K562 (cell line): ENCODE results near the gene SLC27A4. TPM values are rescaled to one million over a fixed set of nuclear protein-coding genes. Genes with fewer than 3 reads are reported as not detected.

Source experiments
- BRCA1 ChIP-seq, 2 experiments: fragments of 450-650 bp in 1 of 2; sonication (generic) in 1 of 2; formaldehyde crosslinking in 1 of 2; IDR thresholded peaks; 2 replicates each; pipeline versions ENCODE4 v1.5.0 to v1.6.1; 2017 to 2020; ENCODE audit warnings: mild to moderate bottlenecking in 1 of 2, missing genetic modification reagents in 1 of 2
- DPF2 ChIP-seq: fragments of 450-650 bp; IDR thresholded peaks from 2 replicates; pipeline ENCODE4 v1.6.1; 2016
- ELK1 ChIP-seq: sonication (generic); formaldehyde crosslinking; IDR thresholded peaks from 2 replicates; pipeline ENCODE4 v1.8.1; 2022; ENCODE audit warnings: missing genetic modification reagents
- GATAD2B ChIP-seq: fragments of 450-650 bp; IDR thresholded peaks from 2 replicates; pipeline ENCODE4 v1.6.1; 2017; ENCODE audit warnings: mild to moderate bottlenecking, borderline replicate concordance
- GTF2B ChIP-seq: IDR thresholded peaks from 2 replicates; pipeline ENCODE4 v1.6.1; 2011; ENCODE audit not compliant: insufficient read length; ENCODE audit errors: extremely low read depth
- HDAC6 ChIP-seq: IDR thresholded peaks from 2 replicates; pipeline ENCODE4 v1.6.1; 2012; ENCODE audit warnings: low read depth, mild to moderate bottlenecking, control low read depth, inconsistent platforms, low read length, moderate library complexity
- MBD1 ChIP-seq: fragments of 250-450 bp; sonication (Bioruptor Pico); IDR thresholded peaks from 2 replicates; pipeline ENCODE4 v1.8.0; 2022; ENCODE audit warnings: inconsistent platforms
- MEF2D ChIP-seq: conservative IDR thresholded peaks from 2 replicates; pipeline ENCODE4 v1.6.1; 2016; ENCODE audit warnings: low read depth, missing genetic modification characterization, missing compliant biosample characterization
- MIER1 ChIP-seq: fragments of 450-650 bp; IDR thresholded peaks from 2 replicates; pipeline ENCODE4 v1.6.1; 2016; ENCODE audit warnings: antibody characterized with exemption, mild to moderate bottlenecking, low read depth
- SAP30 ChIP-seq: fragments of 200-600 bp; sonication (generic); IDR thresholded peaks from 2 replicates; pipeline ENCODE4 v1.6.1; 2012; ENCODE audit warnings: borderline replicate concordance, low read depth, mild to moderate bottlenecking, moderate library complexity, low read length, control low read depth, inconsistent platforms; ENCODE audit not compliant: insufficient read depth, poor library complexity, severe bottlenecking
- SRSF9 ChIP-seq: fragments of 200-400 bp; formaldehyde crosslinking; IDR thresholded peaks from 2 replicates; pipeline ENCODE4 v1.6.1; 2017; ENCODE audit warnings: low read depth, low read length, borderline replicate concordance
- TCF7 ChIP-seq: sonication (generic); IDR thresholded peaks from 2 replicates; pipeline ENCODE4 v1.6.1; 2016; ENCODE audit warnings: antibody characterized with exemption, borderline replicate concordance
- TEAD4 ChIP-seq, 2 experiments: sonication (generic) in 1 of 2; formaldehyde crosslinking in 1 of 2; IDR thresholded peaks; 2 replicates each; pipeline versions ENCODE4 v1.6.1 to v1.8.0; 2012 to 2022; ENCODE audit warnings: borderline replicate concordance in 1 of 2, inconsistent platforms in 1 of 2, low read length in 1 of 2, mild to moderate bottlenecking in 1 of 2, missing genetic modification reagents in 1 of 2
- XRCC3 ChIP-seq: fragments of 450-650 bp; IDR thresholded peaks from 2 replicates; pipeline ENCODE4 v1.6.1; 2017; ENCODE audit warnings: mild to moderate bottlenecking, moderate library complexity
- XRCC4 ChIP-seq: IDR thresholded peaks from one replicate; pipeline ENCODE4 v1.6.1; 2011; ENCODE audit not compliant: insufficient read depth, insufficient read length; ENCODE audit errors: extremely low read depth
- ZBTB33 ChIP-seq: sonication (generic); formaldehyde crosslinking; IDR thresholded peaks from 2 replicates; pipeline ENCODE4 v1.8.1; 2023; ENCODE audit warnings: mild to moderate bottlenecking, missing genetic modification reagents
- ZFPM2 ChIP-seq: fragments of 250-450 bp; sonication (Bioruptor Pico); IDR thresholded peaks from 2 replicates; pipeline ENCODE4 v1.5.1; 2022; ENCODE audit warnings: mild to moderate bottlenecking
- ZNF175 ChIP-seq: fragments of 200-800 bp; sonication (Bioruptor generic); IDR thresholded peaks from 2 replicates; pipeline ENCODE4 v1.6.1; 2016; ENCODE audit warnings: low read depth, mild to moderate bottlenecking, missing genetic modification characterization, missing compliant biosample characterization
- ZNF280A ChIP-seq: fragments of 450-650 bp; IDR thresholded peaks from 2 replicates; pipeline ENCODE4 v1.6.1; 2018; ENCODE audit warnings: mild to moderate bottlenecking, low read depth; ENCODE audit not compliant: partially characterized antibody
- ZNF77 ChIP-seq: fragments of 250-450 bp; sonication (Bioruptor Pico); IDR thresholded peaks from 2 replicates; pipeline ENCODE4 v1.5.0; 2020
- ZSCAN32 ChIP-seq: fragments of 450-650 bp; formaldehyde crosslinking; IDR thresholded peaks from 2 replicates; pipeline ENCODE4 v1.4.0; 2020; ENCODE audit warnings: mild to moderate bottlenecking, moderate library complexity
- polyA plus RNA-seq, 8 experiments: library from polyadenylated mRNA; depleted of rRNA in 4 of 8; stranded (reverse) in 5 of 8; unstranded in 3 of 8; fragments of >200 nt; fragmentation: Nextera tagmentation in 2 of 8; fragmentation: Illumina TruSeq in 1 of 8; extraction: Ambion mirVana in 2 of 8; extraction: Trizol in 1 of 8; gene quantifications; 2 replicates each; pipeline versions ENCODE4 v1.2.1 to v1.2.3, GENCODE V29; 2011 to 2014; ENCODE audit warnings: inconsistent platforms in 1 of 8, missing spikeins in 1 of 8
- total RNA-seq, 7 experiments: library from RNA; depleted of rRNA in 6 of 7; stranded (reverse); fragments of >200 nt in 6 of 7; fragmentation: Illumina TruSeq in 2 of 7; extraction: Trizol in 2 of 7; gene quantifications; 2 replicates each; pipeline versions ENCODE4 v1.2.1 to v1.2.3, GENCODE V29; 2011 to 2021; ENCODE audit warnings: low replicate concordance in 1 of 7

The SLC27A4 gene
- total and polyA plus RNA-seq, 9 of the 15 experiments (the other 6 are each of a cell fraction or from before 2014, with no cell fraction given) = 0.25 to 35.7 (median 14.0) TPM

- TF ChIP-seq SAP30 (no peak), TEAD4 (IDR thresholded peaks at IDR 0.05; ENCODE audit: low read length) (no peak), TEAD4 (CRISPR knock-in tag; IDR thresholded peaks at IDR 0.05; ENCODE audit: borderline replicate concordance) (0 out of 2 replicates have a peak, but pooled peaks have one; percentile 48), ELK1 (no peak), ZSCAN32 (CRISPR knock-in tag) (no peak), SRSF9 (no peak), BRCA1 (IDR thresholded peaks at IDR 0.05) (no peak), BRCA1 (CRISPR knock-in tag; IDR thresholded peaks at IDR 0.05) (no peak), ZBTB33 (CRISPR knock-in tag) (0 out of 2 replicates have a peak, but pooled peaks have one; percentile 42), ZNF280A (no peak), MEF2D (tag) (no peak), GTF2B (no peak), HDAC6 (no peak), ZNF77 (no peak), GATAD2B (no peak), XRCC4 (no peak), MIER1 (no peak), MBD1 (CRISPR knock-in tag) (no peak), ZNF175 (CRISPR knock-in tag) (no peak), TCF7 (no peak), DPF2 (0 out of 2 replicates have a peak, but pooled peaks have one; percentile 32), ZFPM2 (CRISPR knock-in tag) (no peak), XRCC3 (no peak)
Measured at GRCh38 chr9:128341435-128341849, 1.1 kb downstream of the SLC27A4 start (continued).
